ENCODE measurements around the gene MED27. TPM values are rescaled to one million over a fixed set of nuclear protein-coding genes. Genes with fewer than 3 reads are reported as not detected.

The MED27 gene
- polyA plus RNA-seq, 1 donor: 12.6 TPM

GRCh38 chr9:131860430-131860829 lies 219.2 kb downstream of the MED27 start:
- no peaks in the 10 kb centered on the region for H3K4me1 ChIP-seq (ENCODE audit: control insufficient read depth, insufficient read depth, low read length)
- 92% methylated on average over 2 of the region's 13 CpGs for WGBS (ENCODE audit: insufficient coverage, low lambda C conversion rate)
- peaks cover 1% of the 10 kb centered on the region for H3K27me3 ChIP-seq (ENCODE audit: control insufficient read depth, insufficient read depth, low read length)
- peaks cover 24% of the 10 kb centered on the region for H3K36me3 ChIP-seq (ENCODE audit: control insufficient read depth, insufficient read depth, low read length)
- H3K27ac ChIP-seq (ENCODE audit: low read length): no peak overlapping the region
- DNase-seq: no peak
- H3K9me3 ChIP-seq (ENCODE audit: control insufficient read depth, low read depth, low read length): no peaks in the 10 kb centered on the region
- no peak overlapping the region for H3K4me3 ChIP-seq (ENCODE audit: low read length)

GRCh38 chr9:131858147-131858546 lies 221.5 kb downstream of the MED27 start:
- Histone ChIP-seq H3K4me1 (ENCODE audit: control insufficient read depth, insufficient read depth, low read length) (no peaks in the 10 kb centered on the region), H3K27ac (ENCODE audit: low read length) (no peak overlapping the region), H3K4me3 (ENCODE audit: low read length) (no peak overlapping the region), H3K36me3 (ENCODE audit: control insufficient read depth, insufficient read depth, low read length) (peaks cover 24% of the 10 kb centered on the region), H3K27me3 (ENCODE audit: control insufficient read depth, insufficient read depth, low read length) (peaks cover 12% of the 10 kb centered on the region), H3K9me3 (ENCODE audit: control insufficient read depth, low read depth, low read length) (no peaks in the 10 kb centered on the region)
- WGBS (ENCODE audit: insufficient coverage, low lambda C conversion rate): 90% methylated on average over 4 of the region's 12 CpGs
- no peak for DNase-seq

GRCh38 chr9:131856105-131856504 lies 223.6 kb downstream of the MED27 start:
- no peak for DNase-seq
- H3K9me3 ChIP-seq (ENCODE audit: control insufficient read depth, low read depth, low read length): no peaks in the 10 kb centered on the region
- H3K36me3 ChIP-seq (ENCODE audit: control insufficient read depth, insufficient read depth, low read length): peaks cover 9% of the 10 kb centered on the region
- H3K4me1 ChIP-seq (ENCODE audit: control insufficient read depth, insufficient read depth, low read length): no peaks in the 10 kb centered on the region
- no CpG with 5 or more reads among the region's 21 CpGs for WGBS (ENCODE audit: insufficient coverage, low lambda C conversion rate)
- H3K4me3 ChIP-seq (ENCODE audit: low read length): no peak overlapping the region
- peaks cover 12% of the 10 kb centered on the region for H3K27me3 ChIP-seq (ENCODE audit: control insufficient read depth, insufficient read depth, low read length)
- H3K27ac ChIP-seq (ENCODE audit: low read length): no peak overlapping the region

GRCh38 chr9:131854896-131855613 lies 224.6 kb downstream of the MED27 start:
- Histone ChIP-seq H3K4me1 (ENCODE audit: control insufficient read depth, insufficient read depth, low read length) (no peaks in the 10 kb centered on the region), H3K9me3 (ENCODE audit: control insufficient read depth, low read depth, low read length) (no peaks in the 10 kb centered on the region), H3K27me3 (ENCODE audit: control insufficient read depth, insufficient read depth, low read length) (peaks cover 12% of the 10 kb centered on the region), H3K36me3 (ENCODE audit: control insufficient read depth, insufficient read depth, low read length) (peaks cover 4% of the 10 kb centered on the region), H3K27ac (ENCODE audit: low read length) (no peak overlapping the region), H3K4me3 (ENCODE audit: low read length) (no peak overlapping the region)
- no peak for DNase-seq
- 60% methylated on average over 1 of the region's 21 CpGs for WGBS (ENCODE audit: insufficient coverage, low lambda C conversion rate)

GRCh38 chr9:131854334-131854733 lies 225.3 kb downstream of the MED27 start:
- no peak overlapping the region for H3K27ac ChIP-seq (ENCODE audit: low read length)
- H3K4me3 ChIP-seq (ENCODE audit: low read length): no peak overlapping the region
- no peaks in the 10 kb centered on the region for H3K36me3 ChIP-seq (ENCODE audit: control insufficient read depth, insufficient read depth, low read length)
- H3K27me3 ChIP-seq (ENCODE audit: control insufficient read depth, insufficient read depth, low read length): peaks cover 12% of the 10 kb centered on the region
- no CpG with 5 or more reads among the region's 8 CpGs for WGBS (ENCODE audit: insufficient coverage, low lambda C conversion rate)
- DNase-seq: no peak
- H3K4me1 ChIP-seq (ENCODE audit: control insufficient read depth, insufficient read depth, low read length): no peaks in the 10 kb centered on the region
- no peaks in the 10 kb centered on the region for H3K9me3 ChIP-seq (ENCODE audit: control insufficient read depth, low read depth, low read length)

GRCh38 chr9:131853434-131853833 lies 226.2 kb downstream of the MED27 start:
- Histone ChIP-seq H3K27me3 (ENCODE audit: control insufficient read depth, insufficient read depth, low read length) (peaks cover 12% of the 10 kb centered on the region), H3K9me3 (ENCODE audit: control insufficient read depth, low read depth, low read length) (peaks cover 2% of the 10 kb centered on the region), H3K27ac (ENCODE audit: low read length) (no peak overlapping the region), H3K36me3 (ENCODE audit: control insufficient read depth, insufficient read depth, low read length) (no peaks in the 10 kb centered on the region), H3K4me3 (ENCODE audit: low read length) (no peak overlapping the region), H3K4me1 (ENCODE audit: control insufficient read depth, insufficient read depth, low read length) (no peaks in the 10 kb centered on the region)
- no peak for DNase-seq
- no CpG with 5 or more reads among the region's 7 CpGs for WGBS (ENCODE audit: insufficient coverage, low lambda C conversion rate)

- Histone ChIP-seq H3K4me3 (ENCODE audit: low read length) (no peak overlapping the region), H3K27ac (ENCODE audit: low read length) (no peak overlapping the region), H3K9me3 (ENCODE audit: control insufficient read depth, low read depth, low read length) (peaks cover 2% of the 10 kb centered on the region), H3K36me3 (ENCODE audit: control insufficient read depth, insufficient read depth, low read length) (no peaks in the 10 kb centered on the region), H3K27me3 (ENCODE audit: control insufficient read depth, insufficient read depth, low read length) (peaks cover 12% of the 10 kb centered on the region), H3K4me1 (ENCODE audit: control insufficient read depth, insufficient read depth, low read length) (no peaks in the 10 kb centered on the region)
- WGBS (ENCODE audit: insufficient coverage, low lambda C conversion rate): no CpG with 5 or more reads among the region's 7 CpGs
- no peak for DNase-seq
These were observed 228.3 kb downstream of the MED27 start for GRCh38 chr9:131851414-131851813.

- Histone ChIP-seq H3K4me3 (ENCODE audit: low read length) (no peak overlapping the region), H3K9me3 (ENCODE audit: control insufficient read depth, low read depth, low read length) (peaks cover 2% of the 10 kb centered on the region), H3K36me3 (ENCODE audit: control insufficient read depth, insufficient read depth, low read length) (no peaks in the 10 kb centered on the region), H3K27ac (ENCODE audit: low read length) (no peak overlapping the region), H3K27me3 (ENCODE audit: control insufficient read depth, insufficient read depth, low read length) (peaks cover 3% of the 10 kb centered on the region), H3K4me1 (ENCODE audit: control insufficient read depth, insufficient read depth, low read length) (no peaks in the 10 kb centered on the region)
- WGBS (ENCODE audit: insufficient coverage, low lambda C conversion rate): no CpG with 5 or more reads among the region's 18 CpGs
- no peak for DNase-seq
These were observed 230.3 kb downstream of the MED27 start for GRCh38 chr9:131849391-131849790.

- DNase-seq: no peak
- Histone ChIP-seq H3K27ac (ENCODE audit: low read length) (no peak overlapping the region), H3K9me3 (ENCODE audit: control insufficient read depth, low read depth, low read length) (peaks cover 2% of the 10 kb centered on the region), H3K36me3 (ENCODE audit: control insufficient read depth, insufficient read depth, low read length) (no peaks in the 10 kb centered on the region), H3K4me1 (ENCODE audit: control insufficient read depth, insufficient read depth, low read length) (no peaks in the 10 kb centered on the region), H3K27me3 (ENCODE audit: control insufficient read depth, insufficient read depth, low read length) (no peaks in the 10 kb centered on the region), H3K4me3 (ENCODE audit: low read length) (no peak overlapping the region)
- no CpG with 5 or more reads among the region's 35 CpGs for WGBS (ENCODE audit: insufficient coverage, low lambda C conversion rate)
These were observed 231.0 kb downstream of the MED27 start for GRCh38 chr9:131848570-131849160.

GRCh38 chr9:131847665-131848354 lies 231.9 kb downstream of the MED27 start:
- no peaks in the 10 kb centered on the region for H3K27me3 ChIP-seq (ENCODE audit: control insufficient read depth, insufficient read depth, low read length)
- DNase-seq: no peak
- 100% methylated on average over 2 of the region's 18 CpGs for WGBS (ENCODE audit: insufficient coverage, low lambda C conversion rate)
- no peak overlapping the region for H3K4me3 ChIP-seq (ENCODE audit: low read length)
- no peaks in the 10 kb centered on the region for H3K36me3 ChIP-seq (ENCODE audit: control insufficient read depth, insufficient read depth, low read length)
- no peaks in the 10 kb centered on the region for H3K4me1 ChIP-seq (ENCODE audit: control insufficient read depth, insufficient read depth, low read length)
- peaks cover 2% of the 10 kb centered on the region for H3K9me3 ChIP-seq (ENCODE audit: control insufficient read depth, low read depth, low read length)
- no peak overlapping the region for H3K27ac ChIP-seq (ENCODE audit: low read length)

All from large intestine (tissue), 3 donors.